Measurements from ENCODE around the gene ZBED2.

The ZBED2 gene

DNA sequence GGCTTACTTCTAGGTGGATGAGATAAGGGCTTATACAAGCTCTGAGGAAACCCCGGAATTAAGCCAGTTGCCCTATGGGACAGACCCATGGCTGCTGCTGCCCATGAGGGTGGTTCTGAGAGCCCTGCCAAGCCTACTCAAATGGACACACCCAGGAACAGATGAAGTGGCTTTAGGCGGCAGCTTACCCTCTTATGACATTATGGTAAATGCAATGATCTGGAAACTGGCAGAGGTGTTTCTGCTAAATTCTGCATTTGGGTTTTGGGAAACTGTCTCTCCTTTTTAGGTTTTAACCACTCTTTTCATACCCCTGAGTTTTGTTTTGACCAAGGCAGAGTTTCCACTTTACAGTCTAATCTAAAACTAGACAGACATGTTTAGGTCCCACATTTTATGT, 9.0 kb upstream of the ZBED2 start:
- no peak for DNase-seq (ENCODE audit: low read depth, low spot score)

DNA sequence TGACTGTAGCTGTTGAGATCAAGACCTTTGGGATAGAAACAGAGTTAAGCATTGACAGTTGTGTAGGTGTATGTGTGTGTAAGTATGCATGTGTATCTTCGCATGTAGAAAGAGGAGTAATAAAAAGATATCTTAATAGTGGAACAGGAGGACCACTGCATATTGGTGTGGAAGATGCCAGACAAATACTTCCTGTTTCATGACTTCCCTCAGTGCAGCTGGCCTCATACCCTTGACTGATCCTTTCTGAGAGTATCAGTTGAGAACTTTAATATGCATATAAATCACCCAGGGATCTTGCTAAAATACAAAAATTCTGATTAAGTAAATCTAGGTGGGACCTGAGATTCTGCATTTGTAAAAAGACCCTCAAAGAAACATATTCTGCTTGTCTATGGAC, 8.5 kb upstream of the ZBED2 start:
- DNase-seq (ENCODE audit: low read depth, low spot score), result no peak

DNA sequence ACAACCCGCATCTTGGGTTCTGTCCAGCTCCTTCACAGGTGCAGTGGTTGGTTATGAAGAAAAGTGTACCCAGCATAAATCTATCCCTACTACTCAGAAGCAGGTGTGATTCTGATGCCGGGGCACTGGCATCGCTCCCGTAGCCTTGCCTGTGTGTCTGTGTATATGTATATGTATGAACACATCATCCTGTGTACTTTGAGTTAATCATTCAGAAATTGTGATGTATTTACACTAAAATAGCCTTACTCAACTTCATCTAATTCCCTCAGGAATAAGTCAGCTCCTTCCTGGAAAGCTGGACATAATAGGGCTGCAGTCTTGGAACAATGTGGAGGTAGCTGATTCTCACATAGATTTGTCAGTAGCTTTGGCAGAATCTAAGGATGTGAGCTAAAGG, 6.7 kb upstream of the ZBED2 start:
- DNase-seq (ENCODE audit: low read depth, low spot score), result no peak

DNA sequence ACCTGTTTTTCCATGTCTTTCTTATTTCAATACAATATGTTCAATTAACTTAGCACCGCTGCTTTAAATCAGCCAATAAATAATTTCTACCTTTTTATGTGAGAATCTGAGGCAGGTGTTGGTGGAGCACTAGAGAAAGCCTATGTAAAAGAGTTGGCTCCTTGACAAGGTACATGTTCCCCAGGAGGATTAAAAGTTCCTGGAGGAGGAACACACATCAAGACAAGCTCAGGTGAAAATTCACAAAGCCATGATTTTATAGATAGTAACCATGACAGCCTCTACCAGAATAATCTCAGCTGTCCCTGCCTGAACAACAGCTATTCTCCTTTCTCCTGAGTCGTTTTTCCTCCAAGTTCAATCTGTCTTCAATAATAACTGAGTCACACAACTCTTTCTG, 3.4 kb upstream of the ZBED2 start:
- no peak for DNase-seq (ENCODE audit: low read depth, low spot score)

DNA sequence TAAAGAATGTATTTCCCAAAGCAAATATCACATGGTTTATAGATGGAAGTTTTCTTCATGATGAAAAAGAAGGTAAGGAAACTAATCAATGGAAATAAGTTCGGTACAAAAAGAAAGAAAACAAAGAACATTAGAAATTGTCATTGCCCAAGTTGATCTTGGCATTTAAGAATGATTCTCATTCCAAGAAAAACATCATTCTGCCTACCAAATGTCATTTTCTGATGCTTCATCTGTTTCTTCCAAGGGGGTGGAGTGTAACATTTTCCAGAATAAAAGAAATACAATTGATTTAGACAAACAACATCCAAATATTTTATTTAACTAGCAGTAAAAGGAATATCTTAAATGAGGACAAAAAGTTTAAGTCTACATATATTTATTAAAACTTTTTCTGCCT, 3.0 kb upstream of the ZBED2 start:
- no peak for DNase-seq (ENCODE audit: low read depth, low spot score)

DNA sequence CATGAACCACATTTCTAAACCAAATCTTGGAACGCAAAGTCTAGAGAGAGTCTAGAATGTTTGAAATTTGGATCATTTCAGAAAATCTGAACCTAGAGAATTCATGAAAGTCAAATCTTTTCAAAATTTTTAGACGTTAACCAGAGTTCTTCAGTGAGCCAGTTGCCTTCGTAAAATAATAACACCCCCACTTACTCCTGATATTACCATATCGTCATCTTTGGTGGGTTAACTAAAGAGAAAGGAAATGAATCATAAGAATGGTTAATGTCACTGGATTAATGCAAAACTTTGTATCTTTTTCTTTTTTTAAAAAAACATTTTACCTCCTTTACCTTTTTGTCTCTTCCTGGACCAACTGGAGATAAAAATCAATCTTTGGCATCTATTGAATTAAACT, 1.2 kb upstream of the ZBED2 start:
- no peak for DNase-seq (ENCODE audit: low read depth, low spot score)

DNA sequence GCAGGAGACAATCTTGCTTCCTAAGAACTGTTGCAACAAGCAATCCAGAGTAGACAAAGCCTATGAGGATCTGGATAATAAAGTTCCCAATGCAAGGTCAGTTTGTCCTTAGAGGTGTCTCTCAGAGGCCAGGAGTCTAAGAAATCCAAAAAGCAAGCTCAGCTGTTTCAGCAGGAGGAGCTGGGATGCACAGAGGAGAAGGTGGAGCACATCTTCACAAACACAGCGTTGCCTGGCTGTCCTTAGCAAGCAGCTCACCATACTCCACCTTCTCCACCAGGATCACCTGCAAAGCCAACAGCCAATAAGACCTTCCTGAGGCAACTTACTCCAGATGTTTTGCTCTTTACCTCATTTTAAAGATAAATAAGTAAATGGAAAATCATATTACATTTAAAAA, 365 bp downstream of the ZBED2 start:
- DNase-seq (ENCODE audit: low read depth, low spot score), result no peak

DNA sequence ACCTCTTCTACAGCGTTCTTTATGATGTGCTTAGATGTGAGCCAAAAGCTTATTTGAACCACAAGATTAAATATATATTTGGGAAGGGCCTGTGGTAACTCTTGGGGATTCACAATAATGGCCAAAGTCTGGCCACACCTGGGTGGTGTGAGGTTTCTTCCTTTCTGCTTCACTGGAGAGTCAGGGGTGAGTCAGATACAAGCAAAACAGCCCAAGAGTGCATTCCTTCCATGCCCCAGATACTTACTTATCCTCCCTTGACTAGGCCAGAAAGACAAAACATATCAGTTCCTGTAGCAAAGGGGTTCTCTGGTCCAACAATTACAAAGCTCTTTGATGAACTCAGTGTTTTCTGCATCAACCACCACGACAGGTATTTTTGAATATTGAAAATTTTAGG, 941 bp downstream of the ZBED2 start:
- no peak for DNase-seq (ENCODE audit: low read depth, low spot score)

DNA sequence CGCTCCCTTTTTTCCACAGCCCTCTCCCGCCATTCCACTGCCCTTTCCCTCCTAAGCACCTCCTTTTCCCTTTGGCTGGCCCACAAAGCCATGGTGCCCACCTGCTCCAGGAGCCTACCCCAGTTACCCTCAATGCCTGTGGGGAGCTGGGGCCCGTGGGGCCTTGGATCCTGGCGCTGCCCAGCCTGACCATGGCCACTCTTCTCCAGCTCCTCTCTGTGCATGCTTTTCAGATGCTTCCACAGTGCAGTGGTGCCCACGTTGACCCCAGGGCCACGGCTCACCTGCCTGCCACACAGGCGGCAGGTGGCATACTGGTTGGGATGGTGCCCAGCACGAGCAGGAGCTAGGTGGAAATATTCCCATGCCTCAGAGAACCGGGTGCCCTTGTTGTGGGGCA, 1.5 kb downstream of the ZBED2 start:
- no peak for DNase-seq (ENCODE audit: low read depth, low spot score)

DNA sequence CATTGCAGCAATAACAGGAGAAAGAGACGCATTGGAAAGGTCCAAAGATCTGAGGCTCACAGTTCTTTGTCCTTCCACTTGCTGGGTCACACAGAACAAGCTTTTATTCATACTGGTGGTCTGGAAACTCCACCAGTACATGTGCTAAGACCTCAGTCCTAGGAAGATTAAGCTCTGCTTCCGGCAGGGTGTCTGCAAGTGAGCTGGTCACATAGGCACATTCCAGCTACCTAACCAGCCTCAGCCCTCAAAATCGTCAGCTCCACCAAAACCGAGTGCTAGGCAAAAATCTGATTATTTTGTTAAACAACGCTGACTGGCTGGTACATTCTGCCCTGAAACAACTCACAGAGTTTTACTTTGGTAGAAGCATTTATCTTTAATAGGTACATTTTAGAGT, 2.2 kb downstream of the ZBED2 start:
- no peak for DNase-seq (ENCODE audit: low read depth, low spot score)

DNA sequence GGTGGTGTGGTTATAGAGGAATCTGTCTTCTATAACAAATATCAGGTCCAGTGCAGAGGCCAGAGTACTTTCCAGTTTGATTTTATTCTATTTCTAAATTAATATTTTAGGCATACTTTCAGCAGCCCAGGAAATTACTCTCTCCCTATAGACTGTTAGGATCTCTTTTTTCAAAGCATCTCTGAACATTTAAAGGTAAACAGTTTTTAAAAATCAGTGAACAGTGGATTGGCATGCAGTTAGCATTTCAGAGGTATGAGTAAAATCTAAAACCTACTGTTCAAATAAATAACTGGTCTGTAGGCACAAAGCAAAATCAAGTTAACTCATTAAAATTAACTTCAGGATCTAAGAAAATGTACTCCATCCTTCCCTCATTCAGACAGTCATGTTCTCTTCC, 3.0 kb downstream of the ZBED2 start:
- no peak for DNase-seq (ENCODE audit: low read depth, low spot score)

DNA sequence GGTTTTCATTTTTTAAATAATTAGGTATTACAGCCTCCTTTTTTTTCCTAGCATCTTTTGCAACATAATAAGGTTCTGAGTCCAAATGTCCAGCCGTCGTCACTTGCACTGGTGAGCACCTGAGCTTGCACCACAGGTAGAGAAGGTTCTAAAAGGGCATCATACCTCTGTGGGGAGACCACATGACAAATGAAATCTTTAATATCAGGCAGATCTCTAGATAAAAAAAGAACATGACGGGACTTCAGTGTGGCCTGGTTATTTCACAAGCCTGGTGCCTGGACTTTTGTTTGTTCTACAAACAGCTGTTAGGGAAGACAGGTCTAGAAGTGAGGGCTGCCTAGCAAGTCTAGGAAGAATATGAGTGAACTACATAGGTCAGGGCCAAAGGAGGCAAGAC, 3.6 kb downstream of the ZBED2 start:
- no peak for DNase-seq (ENCODE audit: low read depth, low spot score)

DNA sequence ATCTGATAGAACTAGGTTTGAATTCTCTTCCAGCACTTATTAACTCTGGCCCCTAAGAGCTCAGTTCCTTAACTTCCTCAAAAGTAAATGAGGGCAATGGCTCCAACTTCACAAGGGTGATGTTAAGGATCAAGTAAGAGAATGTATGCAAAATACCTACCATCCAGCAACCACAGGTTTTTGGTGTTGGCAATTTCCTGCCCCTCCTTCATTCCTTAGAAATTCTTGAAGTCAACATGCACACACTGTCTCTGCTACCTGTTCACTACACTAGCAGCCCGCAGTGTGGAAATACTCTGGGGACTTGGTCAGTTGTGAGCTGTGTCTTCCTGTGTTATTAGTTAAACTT, 5.0 kb downstream of the ZBED2 start:
- DNase-seq (ENCODE audit: low read depth, low spot score), result no peak

DNA sequence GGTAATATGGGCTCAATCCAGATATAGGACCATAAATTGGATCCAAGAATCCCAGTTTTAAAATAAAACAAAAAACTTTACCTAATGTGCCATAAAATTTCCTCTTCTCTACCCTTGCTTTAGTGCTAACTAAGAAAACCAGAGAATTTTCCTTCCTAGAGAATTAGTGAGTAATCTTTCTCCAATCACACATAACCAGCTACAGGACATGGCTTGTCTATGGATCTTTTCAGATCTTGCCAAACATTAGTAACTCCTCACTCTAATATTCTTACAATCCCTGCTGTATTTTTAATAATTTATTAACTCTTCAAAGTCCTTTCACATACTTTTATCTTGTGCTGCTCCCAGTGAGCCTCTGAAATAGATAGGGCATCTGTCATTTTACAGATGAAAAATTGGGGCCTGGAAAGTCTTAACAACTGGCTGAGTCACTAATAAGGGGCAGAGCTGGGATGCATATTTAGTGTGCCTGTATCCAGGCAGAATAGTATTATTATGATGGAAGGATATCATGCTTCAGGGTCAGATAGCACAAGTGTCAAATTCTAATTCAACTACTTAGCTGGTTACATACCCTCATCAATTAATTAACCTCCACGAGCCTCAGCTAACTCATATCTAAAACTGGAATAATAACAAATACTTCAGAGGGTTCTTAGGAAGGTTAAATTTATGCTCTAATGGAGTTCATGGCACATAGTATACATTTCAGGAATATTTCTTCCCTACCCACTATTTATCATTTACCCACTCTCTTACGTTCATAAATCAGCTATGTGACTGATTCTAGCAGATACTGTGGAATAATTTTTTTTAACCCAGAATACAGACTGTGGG, 5.6 kb downstream of the ZBED2 start:
- DNase-seq (ENCODE audit: low read depth, low spot score), result no peak

DNA sequence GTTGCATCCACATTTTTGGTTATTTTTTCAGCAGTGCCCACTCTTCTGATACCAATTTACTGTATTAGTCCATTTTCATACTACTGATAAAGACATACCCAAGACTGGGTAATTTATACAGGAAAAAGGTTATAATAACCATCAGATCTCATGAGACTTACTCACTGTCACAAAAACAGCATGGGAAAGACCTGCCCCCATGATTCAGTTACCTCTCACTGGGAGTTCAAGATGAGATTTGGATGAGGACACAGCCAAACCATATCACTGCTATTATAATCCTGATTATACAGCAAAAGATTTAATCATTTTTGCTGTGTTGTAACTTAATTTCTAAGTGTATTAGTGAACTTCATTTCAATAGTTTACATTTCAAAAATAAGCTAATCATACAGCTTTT, 6.6 kb downstream of the ZBED2 start:
- no peak for DNase-seq (ENCODE audit: low read depth, low spot score)

DNA sequence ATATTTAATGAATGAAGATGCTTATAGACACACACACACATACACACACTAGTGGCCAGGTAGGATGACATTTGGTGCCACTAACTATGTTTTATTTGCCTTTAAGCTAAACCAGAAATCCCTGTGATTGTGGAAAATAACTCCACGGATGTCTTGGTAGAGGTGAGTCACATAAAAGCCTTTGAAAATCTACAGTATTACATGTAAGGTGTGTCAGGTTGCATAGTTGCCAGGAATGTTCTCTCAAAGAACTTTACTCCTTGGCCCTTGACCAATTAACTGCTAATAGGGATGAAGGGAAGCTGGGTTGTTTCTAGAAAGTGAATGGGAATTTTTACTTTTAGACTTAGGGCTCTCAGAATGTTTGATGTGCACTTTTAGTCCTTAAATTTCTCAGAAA, 9.9 kb downstream of the ZBED2 start:
- no peak for DNase-seq (ENCODE audit: low read depth, low spot score)

DNA sequence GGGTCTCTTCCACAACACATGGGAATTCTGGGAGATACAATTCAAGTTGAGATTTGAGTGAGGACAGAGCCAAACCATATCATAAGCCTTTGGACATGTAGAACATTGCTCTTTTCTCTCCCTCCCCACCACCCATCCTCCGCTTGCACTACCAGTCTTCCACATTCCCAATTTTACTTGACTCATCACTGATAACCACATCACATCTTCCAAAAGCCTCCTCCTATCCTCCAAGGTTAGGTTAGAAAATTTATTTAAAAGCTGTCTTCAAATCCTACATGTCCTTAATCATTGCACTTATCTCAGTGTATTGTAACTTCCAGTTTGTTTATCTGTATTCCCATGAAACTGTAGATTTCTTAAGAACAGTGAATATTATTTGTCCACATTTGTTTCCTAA, 10.4 kb downstream of the ZBED2 start:
- DNase-seq (ENCODE audit: low read depth, low spot score), result no peak

DNA sequence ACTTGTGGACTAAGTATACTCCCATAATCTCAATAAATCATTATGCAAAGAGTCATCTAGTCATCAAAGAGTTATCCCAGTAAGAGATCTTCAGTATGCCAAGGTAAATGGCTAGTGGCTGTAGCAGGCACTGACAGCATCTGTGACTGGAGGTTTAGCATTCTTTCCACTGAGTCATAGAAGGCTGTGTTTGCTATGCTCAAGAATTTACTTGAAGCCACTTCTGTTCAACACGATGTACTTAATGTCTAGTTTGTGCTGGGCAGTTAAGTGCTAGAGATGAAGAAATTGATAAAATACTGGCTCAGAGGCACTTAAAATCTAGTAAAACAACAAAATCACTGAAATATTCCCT, 13.0 kb downstream of the ZBED2 start:
- DNase-seq (ENCODE audit: low read depth, low spot score), result no peak

DNA sequence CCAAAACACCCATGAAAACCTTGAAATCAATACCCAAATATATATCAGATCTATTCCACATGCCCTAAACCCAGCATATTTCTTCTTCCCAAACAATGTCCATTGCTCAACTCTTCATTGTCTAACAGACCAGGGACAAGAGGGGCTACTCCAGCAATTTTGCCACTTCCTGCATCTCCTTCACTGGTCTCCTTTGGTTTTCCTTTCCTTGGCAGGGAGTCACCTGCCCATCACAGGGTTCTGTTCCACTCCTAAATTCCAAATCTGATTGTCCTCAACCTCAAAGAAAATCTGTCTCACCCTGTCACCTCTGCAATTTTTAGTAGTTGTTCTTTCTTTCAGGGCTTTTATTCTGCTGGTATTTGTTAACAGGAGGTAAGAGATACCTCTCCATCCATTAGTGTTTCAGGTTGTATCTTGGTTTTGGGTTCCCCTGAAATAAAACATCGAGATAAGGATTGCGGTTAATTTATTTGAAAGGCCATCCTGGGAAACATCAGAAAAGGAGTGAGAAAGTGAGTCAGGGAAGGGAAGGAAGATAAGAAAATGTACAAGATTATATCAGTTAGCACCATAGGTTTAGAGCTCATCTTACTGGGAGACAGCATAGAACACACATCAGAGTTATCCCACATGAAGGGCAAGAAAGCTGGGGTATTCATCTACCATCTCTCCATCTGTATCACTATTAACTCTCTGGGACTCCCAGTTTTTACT, 13.6 kb downstream of the ZBED2 start:
- no peak for DNase-seq (ENCODE audit: low read depth, low spot score)

DNA sequence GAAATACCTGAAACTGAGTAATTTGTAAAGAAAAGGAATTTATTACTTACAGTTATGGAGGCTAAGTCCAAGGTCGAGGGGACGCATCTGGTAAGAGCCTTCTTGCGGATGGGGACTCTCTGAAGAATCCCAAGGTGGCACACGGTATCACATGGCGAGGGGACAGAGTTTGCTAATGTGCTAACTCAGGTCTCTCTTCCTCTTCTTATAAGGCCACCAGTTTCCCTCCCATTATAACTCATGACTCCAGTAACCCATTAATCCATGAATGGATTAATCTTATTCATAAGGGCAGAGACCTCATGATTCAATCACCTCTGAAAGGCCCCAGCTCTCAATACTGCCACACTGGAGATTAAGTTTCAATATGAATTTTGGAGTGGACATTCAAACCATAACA, 15.7 kb downstream of the ZBED2 start:
- no peak for DNase-seq (ENCODE audit: low read depth, low spot score)

DNA sequence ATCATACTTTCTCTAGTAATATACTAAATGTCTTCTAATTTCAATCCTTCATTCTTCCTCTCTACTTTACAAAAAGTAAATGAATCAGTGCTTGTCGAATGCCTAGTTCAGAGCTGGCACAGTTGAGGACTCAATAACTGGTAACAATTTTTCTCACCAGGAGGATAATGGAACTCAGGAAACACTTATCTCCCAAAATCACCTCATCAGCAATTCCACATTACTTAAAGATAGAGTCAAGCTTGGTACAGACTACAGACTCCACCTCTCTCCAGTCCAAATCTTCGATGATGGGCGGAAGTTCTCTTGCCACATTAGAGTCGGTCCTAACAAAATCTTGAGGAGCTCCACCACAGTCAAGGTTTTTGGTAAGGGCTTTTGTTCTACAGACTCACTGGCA, 16.3 kb downstream of the ZBED2 start:
- no peak for DNase-seq (ENCODE audit: low read depth, low spot score)

DNA sequence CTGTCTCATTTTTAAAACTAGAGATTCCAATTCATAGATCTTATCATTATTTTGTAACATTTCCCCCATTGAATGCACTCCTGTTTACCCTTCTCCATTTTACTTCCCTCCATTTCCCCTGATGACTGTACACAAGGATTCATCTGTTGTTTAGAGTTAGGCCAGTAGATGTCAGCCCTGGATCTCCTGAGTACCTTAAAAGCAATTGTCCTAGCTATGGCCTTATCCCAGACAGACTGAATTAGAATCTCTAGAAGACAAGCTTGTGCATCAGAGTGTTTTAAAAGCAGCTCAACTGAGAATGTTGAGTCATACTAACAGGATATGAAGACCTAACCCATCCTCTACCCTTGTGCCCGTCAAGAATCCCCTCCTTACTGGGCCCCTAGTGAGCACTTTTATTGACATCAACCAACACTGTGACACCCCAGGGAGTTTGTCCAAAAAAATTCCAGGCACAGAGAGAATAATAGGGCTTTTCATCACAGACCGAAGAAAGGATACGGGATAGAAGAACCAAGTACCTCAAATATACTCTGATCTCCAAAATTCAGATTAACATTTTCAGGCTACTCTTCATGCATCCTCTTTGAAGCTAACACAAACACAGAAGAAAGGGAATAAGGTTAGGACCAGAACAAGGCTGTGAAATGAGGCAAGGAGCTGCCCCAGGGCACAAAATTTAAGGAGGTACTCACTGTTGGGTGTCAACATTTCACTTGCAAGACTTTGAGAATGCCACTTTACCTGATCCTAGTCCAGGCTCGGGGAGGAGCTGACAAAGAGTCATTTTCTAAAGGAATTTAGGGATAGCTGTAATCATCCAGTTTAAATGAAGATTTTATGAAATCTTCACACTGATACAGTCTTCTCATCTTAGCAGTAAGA, 17.1 kb downstream of the ZBED2 start:
- DNase-seq (ENCODE audit: low read depth, low spot score), result no peak

DNA sequence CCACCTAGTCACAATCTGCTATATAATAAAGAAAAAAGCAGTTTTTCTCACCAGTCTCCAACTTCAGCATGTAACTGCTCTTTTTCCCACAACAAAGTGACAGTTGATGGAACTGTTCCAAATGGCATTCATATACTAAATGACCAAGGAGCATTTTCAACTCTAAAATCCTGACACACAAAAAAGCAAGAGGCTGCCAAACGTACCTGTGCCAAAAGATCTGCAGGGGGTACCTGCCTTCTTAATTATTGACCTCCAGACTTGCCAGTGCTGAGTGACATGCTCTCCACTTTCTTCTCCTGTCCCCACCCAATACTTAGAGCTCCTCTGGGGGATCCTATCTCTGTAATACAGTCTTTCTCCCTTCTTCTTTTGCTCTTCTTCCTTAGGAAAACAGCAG, 18.0 kb downstream of the ZBED2 start:
- no peak for DNase-seq (ENCODE audit: low read depth, low spot score)
